Caco-2 (cell line): ENCODE measurements around the gene RALGPS1. TPM values are rescaled to one million over a fixed set of nuclear protein-coding genes. Genes with fewer than 3 reads are reported as not detected.

Experiments
- BruUV-seq: library from RNA; stranded (reverse); fragments of 400-500 nt; replicated peaks from 2 replicates; lab custom pipeline; 2021; lab: Mats Ljungman, UMichigan
- CTCF ChIA-PET: fragments of 300-600 bp; sonication (Branson Sonifier 250); formaldehyde crosslinking; loops from one replicate; lab custom pipeline; 2022; ENCODE audit warnings: antibody characterized with exemption; lab: Charles Lee
- POLR2A ChIA-PET: fragments of 300-600 bp; sonication (Branson Sonifier 250); formaldehyde crosslinking; loops from one replicate; lab custom pipeline; 2022; ENCODE audit warnings: antibody characterized with exemption; lab: Charles Lee
- DNase-seq, 2 experiments: peaks; one replicate each; pipeline versions ENCODE4 v3.0.0 to v3.0.0-alpha.2; 2020 to 2022
- H3K27me3 ChIP-seq: replicated peaks from 2 replicates; pipeline ENCODE4 v1.6.0; 2011; ENCODE audit warnings: low read length; ENCODE audit not compliant: control insufficient read depth, insufficient read depth
- H3K36me3 ChIP-seq: 2 replicates; pipeline ENCODE4 v1.5.1; 2011; ENCODE audit warnings: low read length; ENCODE audit not compliant: control insufficient read depth, insufficient read depth
- H3K4me1 ChIP-seq: fragments of 250-450 bp; sonication (Bioruptor Pico); 2 replicates; pipeline ENCODE4 v1.5.1; 2020; ENCODE audit warnings: mild to moderate bottlenecking
- H3K4me3 ChIP-seq: 2 replicates; pipeline ENCODE4 v1.5.1; 2011; ENCODE audit warnings: low read depth, mild to moderate bottlenecking, control low read depth, low read length
- H3K9me3 ChIP-seq: fragments of 250-450 bp; sonication (Bioruptor Pico); 2 replicates; pipeline ENCODE4 v1.5.1; 2020; ENCODE audit warnings: mild to moderate bottlenecking, moderate library complexity
- H3K27ac Mint-ChIP-seq: one replicate; pipeline ENCODE4 v1.8.0; 2022; ENCODE audit warnings: mixed read lengths; ENCODE audit not compliant: unreplicated experiment
- H3K27me3 Mint-ChIP-seq: one replicate; pipeline ENCODE4 v1.8.0; 2022; ENCODE audit warnings: mixed read lengths; ENCODE audit not compliant: insufficient read depth, unreplicated experiment
- H3K36me3 Mint-ChIP-seq: one replicate; pipeline ENCODE4 v1.8.0; 2022; ENCODE audit warnings: mild to moderate bottlenecking, mixed read lengths; ENCODE audit not compliant: insufficient read depth, unreplicated experiment
- H3K4me1 Mint-ChIP-seq: one replicate; pipeline ENCODE4 v1.8.0; 2022; ENCODE audit warnings: low read depth, mixed read lengths; ENCODE audit not compliant: unreplicated experiment
- H3K4me3 Mint-ChIP-seq: one replicate; pipeline ENCODE4 v1.8.0; 2022; ENCODE audit warnings: mild to moderate bottlenecking, moderate library complexity, mixed read lengths; ENCODE audit not compliant: unreplicated experiment
- H3K9me3 Mint-ChIP-seq: one replicate; pipeline ENCODE4 v1.8.0; 2022; ENCODE audit warnings: mixed read lengths; ENCODE audit not compliant: unreplicated experiment
- intact Hi-C: fragments of 100-400 bp; cut with micrococcal nuclease; formaldehyde crosslinking; loops from one replicate; pipeline ENCODE4 v1.10.0; 2022; ENCODE audit not compliant: unreplicated experiment
- total RNA-seq: library from RNA; stranded (reverse); gene quantifications from 2 replicates; pipeline ENCODE4 v1.2.3, GENCODE V29; 2022
- TF ChIP-seq, protein P1 (sequence below), 2 experiments: fragments of 200-600 bp in 1 of 2; IDR thresholded peaks; 1 replicate in 1 of 2; 2 replicates in 1 of 2; pipeline versions ENCODE4 v1.5.1 to v1.8.0; 2011 to 2022; ENCODE audit warnings: antibody characterized with exemption in 1 of 2, control low read depth in 1 of 2, inconsistent platforms in 1 of 2, low read depth in 1 of 2, low read length in 1 of 2, mild to moderate bottlenecking in 1 of 2, moderate library complexity in 1 of 2; ENCODE audit not compliant: insufficient read depth in 1 of 2, severe bottlenecking in 1 of 2, unreplicated experiment in 1 of 2

The RALGPS1 gene
- total RNA-seq, 1 experiment from 2014 or later = 41.5 TPM

DNA sequence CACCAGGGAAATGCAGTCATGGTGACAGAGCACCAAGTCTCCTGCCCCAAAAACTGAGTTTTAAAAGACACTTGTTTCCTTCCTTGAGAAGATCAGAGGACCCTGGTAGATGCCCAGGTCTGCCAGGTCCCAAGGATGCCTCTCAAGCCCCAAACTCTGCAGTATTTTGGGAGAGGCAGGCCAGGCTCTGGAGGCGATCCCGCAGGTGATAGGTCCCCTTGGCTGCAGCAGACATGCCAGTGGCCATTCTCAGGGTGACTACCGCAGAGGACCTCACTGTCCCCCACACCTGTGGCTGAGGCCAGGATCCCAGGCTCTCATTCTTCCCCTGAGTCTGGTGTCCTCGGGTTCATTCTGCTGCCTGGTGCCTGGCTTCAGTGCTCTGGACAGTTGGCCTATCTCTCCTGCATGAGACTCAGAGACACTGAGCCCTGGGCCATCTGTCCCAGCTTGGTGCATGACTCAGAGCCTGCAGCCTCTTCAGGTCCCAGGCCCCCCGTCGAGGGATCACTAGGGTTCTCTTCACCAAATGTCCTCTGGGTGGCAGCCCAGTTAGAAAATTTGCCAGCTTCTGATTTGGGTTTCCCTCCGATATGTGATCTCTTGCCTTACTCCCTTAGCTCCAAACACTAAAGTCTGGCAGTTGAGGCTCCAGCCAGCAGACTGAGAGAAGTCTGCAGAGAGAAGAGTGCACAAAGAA lies 290.3 kb downstream of the RALGPS1 start:
- CTCF ChIA-PET = interaction anchor here (1.1 to 1.6 kb wide), 2 partner anchors 20 to 192 kb away, joined by 3 to 4 read pairs; partner anchors contain the start of gene SLC2A8

DNA sequence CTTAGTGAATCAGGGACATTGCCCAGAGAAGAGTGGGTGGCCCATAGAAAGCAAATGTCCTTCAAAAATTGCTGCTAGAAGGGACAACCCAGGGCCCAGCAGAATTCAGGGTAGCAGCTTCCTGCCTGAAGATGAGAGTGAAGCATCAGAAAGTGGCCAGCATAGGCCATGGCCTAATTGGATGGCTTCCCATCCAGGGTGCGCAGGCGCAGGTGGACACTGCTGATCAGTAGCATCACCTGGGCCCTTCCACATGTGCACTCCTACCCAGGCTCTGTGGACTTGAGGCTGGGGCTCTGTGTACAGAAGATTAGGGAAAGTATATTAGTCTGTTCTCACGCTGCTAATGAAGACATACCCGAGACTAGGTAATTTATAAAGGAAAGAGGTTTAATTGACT lies 291.4 kb downstream of the RALGPS1 start:
- no peaks in the 10 kb centered on the region for H3K27me3 Mint-ChIP-seq
- Histone ChIP-seq H3K36me3 (peaks cover 1% of the 10 kb centered on the region; the same call in 1 of the 2 replicates), H3K4me1 (no peaks in the 10 kb centered on the region), H3K4me3 (no peak overlapping the region), H3K9me3 (no peaks in the 10 kb centered on the region), H3K27me3 (no peaks in the 10 kb centered on the region)
- peaks cover 5% of the 10 kb centered on the region for H3K4me1 Mint-ChIP-seq
- TF ChIP-seq, protein P1, sequence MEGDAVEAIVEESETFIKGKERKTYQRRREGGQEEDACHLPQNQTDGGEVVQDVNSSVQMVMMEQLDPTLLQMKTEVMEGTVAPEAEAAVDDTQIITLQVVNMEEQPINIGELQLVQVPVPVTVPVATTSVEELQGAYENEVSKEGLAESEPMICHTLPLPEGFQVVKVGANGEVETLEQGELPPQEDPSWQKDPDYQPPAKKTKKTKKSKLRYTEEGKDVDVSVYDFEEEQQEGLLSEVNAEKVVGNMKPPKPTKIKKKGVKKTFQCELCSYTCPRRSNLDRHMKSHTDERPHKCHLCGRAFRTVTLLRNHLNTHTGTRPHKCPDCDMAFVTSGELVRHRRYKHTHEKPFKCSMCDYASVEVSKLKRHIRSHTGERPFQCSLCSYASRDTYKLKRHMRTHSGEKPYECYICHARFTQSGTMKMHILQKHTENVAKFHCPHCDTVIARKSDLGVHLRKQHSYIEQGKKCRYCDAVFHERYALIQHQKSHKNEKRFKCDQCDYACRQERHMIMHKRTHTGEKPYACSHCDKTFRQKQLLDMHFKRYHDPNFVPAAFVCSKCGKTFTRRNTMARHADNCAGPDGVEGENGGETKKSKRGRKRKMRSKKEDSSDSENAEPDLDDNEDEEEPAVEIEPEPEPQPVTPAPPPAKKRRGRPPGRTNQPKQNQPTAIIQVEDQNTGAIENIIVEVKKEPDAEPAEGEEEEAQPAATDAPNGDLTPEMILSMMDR (IDR thresholded peaks at IDR 0.05; ENCODE audit: insufficient read depth in 1 of 2, low read depth in 1 of 2, low read length in 1 of 2, severe bottlenecking in 1 of 2, unreplicated experiment in 1 of 2) = no peak
- DNase-seq = no peak
- ChIA-PET POLR2A (no interaction called here), CTCF (interaction anchor here (1.6 kb wide), 1 partner anchor 19 kb away, joined by 4 read pairs; no protein-coding TSS in a partner anchor)
- intact Hi-C loops = no loop called here
- H3K36me3 Mint-ChIP-seq = peaks cover 8% of the 10 kb centered on the region
- H3K27ac Mint-ChIP-seq = no peak overlapping the region
- H3K4me3 Mint-ChIP-seq = no peak overlapping the region
- no TSS peak for BruUV-seq
- no peaks in the 10 kb centered on the region for H3K9me3 Mint-ChIP-seq

More for the DNA sequence above, 290.3 kb downstream of the RALGPS1 start:
- Histone ChIP-seq H3K9me3 (no peaks in the 10 kb centered on the region), H3K27me3 (no peaks in the 10 kb centered on the region), H3K4me3 (no peak overlapping the region), H3K36me3 (peaks cover 1% of the 10 kb centered on the region; the same call in 1 of the 2 replicates), H3K4me1 (no peaks in the 10 kb centered on the region)
- Mint-ChIP-seq H3K9me3 (no peaks in the 10 kb centered on the region), H3K4me1 (no peaks in the 10 kb centered on the region), H3K4me3 (no peak overlapping the region), H3K27ac (no peak overlapping the region), H3K36me3 (peaks cover 12% of the 10 kb centered on the region), H3K27me3 (no peaks in the 10 kb centered on the region)
- no TSS peak for BruUV-seq
- POLR2A ChIA-PET = no interaction called here
- TF ChIP-seq, protein P1 (IDR thresholded peaks at IDR 0.05; ENCODE audit: insufficient read depth in 1 of 2, low read depth in 1 of 2, low read length in 1 of 2, severe bottlenecking in 1 of 2, unreplicated experiment in 1 of 2) = no peak
- intact Hi-C loops = no loop called here
- no peak for DNase-seq

DNA sequence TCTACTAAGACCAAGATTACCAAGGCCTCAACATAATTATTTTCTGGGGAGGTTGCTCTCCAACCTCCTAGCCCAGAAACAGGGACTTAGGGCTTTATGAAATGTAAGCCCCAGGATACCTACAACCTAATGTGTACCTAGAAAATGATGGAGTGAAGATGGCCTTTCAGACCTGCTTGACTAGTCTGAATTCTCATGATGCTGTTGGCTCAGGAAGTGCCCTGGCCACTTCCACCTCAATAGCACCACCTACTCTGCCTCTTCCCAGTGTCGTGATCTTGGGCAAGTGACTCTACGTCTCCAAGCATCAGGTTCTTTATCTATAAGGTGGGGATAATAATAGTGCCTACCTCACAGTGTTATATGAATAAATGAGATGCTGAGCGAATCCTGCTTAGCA lies 292.1 kb downstream of the RALGPS1 start:
- TF ChIP-seq, protein P1 (IDR thresholded peaks at IDR 0.05; ENCODE audit: insufficient read depth in 1 of 2, low read depth in 1 of 2, low read length in 1 of 2, severe bottlenecking in 1 of 2, unreplicated experiment in 1 of 2) = no peak
- no TSS peak for BruUV-seq
- no peak overlapping the region for H3K27ac Mint-ChIP-seq
- no peaks in the 10 kb centered on the region for H3K9me3 Mint-ChIP-seq
- ChIA-PET CTCF (no interaction called here), POLR2A (no interaction called here)
- peaks cover 8% of the 10 kb centered on the region for H3K36me3 Mint-ChIP-seq
- intact Hi-C loops = no loop called here
- H3K4me3 Mint-ChIP-seq = no peak overlapping the region
- no peak overlapping the region for H3K4me3 ChIP-seq
- H3K36me3 ChIP-seq = peaks cover 1% of the 10 kb centered on the region; the same call in 1 of the 2 replicates
- H3K27me3 Mint-ChIP-seq = no peaks in the 10 kb centered on the region
- no peaks in the 10 kb centered on the region for H3K9me3 ChIP-seq
- DNase-seq = no peak
- peaks cover 7% of the 10 kb centered on the region for H3K4me1 Mint-ChIP-seq
- H3K27me3 ChIP-seq = no peaks in the 10 kb centered on the region
- no peaks in the 10 kb centered on the region for H3K4me1 ChIP-seq
